Activated naive CD4-positive, alpha-beta T cell treated with anti-CD3 and anti-CD28 coated beads for 36 hours (primary cell): ENCODE results near the gene CDCP1. TPM values are rescaled to one million over a fixed set of nuclear protein-coding genes. Genes with fewer than 3 reads are reported as not detected.
"Not testable (repeated sequence)": the region's sequence is repeated elsewhere in the genome, so short reads cannot be mapped to it uniquely, and the experiment has no call there.

ENCODE experiments used
- CTCF ChIA-PET: fragments of 350-600 bp; sonication (Branson Sonifier 250); formaldehyde crosslinking; loops from one replicate; lab custom pipeline; 2021; ENCODE audit warnings: antibody characterized with exemption; lab: Charles Lee
- DNase-seq: peaks from one replicate; pipeline ENCODE4 v3.0.0-alpha.2; 2020
- H3K27ac Mint-ChIP-seq: one replicate; pipeline ENCODE4 v1.8.0; 2021; ENCODE audit warnings: mild to moderate bottlenecking, mixed read lengths
- H3K27me3 Mint-ChIP-seq: one replicate; pipeline ENCODE4 v1.8.0; 2021; ENCODE audit warnings: low read depth, mixed read lengths
- H3K36me3 Mint-ChIP-seq: one replicate; pipeline ENCODE4 v1.8.0; 2021; ENCODE audit warnings: low read depth, mixed read lengths
- H3K4me1 Mint-ChIP-seq: one replicate; pipeline ENCODE4 v1.8.0; 2021; ENCODE audit warnings: low read depth, mixed read lengths
- H3K4me3 Mint-ChIP-seq: one replicate; pipeline ENCODE4 v1.8.0; 2021; ENCODE audit warnings: mild to moderate bottlenecking, moderate library complexity, mixed read lengths
- H3K9me3 Mint-ChIP-seq: one replicate; pipeline ENCODE4 v1.8.0; 2021; ENCODE audit warnings: mixed read lengths
- intact Hi-C: fragments of 100-400 bp; cut with micrococcal nuclease; formaldehyde crosslinking; loops from one replicate; pipeline ENCODE4 v1.15.1; 2023
- total RNA-seq, 2 experiments: library from RNA; stranded (reverse); gene quantifications; one replicate each; pipeline ENCODE4 v1.2.3, GENCODE V29; 2021

CDCP1 gene
- total RNA-seq, 2 experiments from 2014 or later = 0.41 to 0.59 TPM

GRCh38 chr3:45064512-45065372 is 81.4 kb downstream of the CDCP1 start:
- peak overlapping the region; percentile 48 for H3K27ac Mint-ChIP-seq

GRCh38 chr3:45062697-45063070 is 83.5 kb downstream of the CDCP1 start:
- Mint-ChIP-seq H3K27ac (no peak overlapping the region), H3K9me3 (no peaks in the 10 kb centered on the region), H3K4me1 (peaks cover 24% of the 10 kb centered on the region), H3K27me3 (no peaks in the 10 kb centered on the region), H3K4me3 (no peak overlapping the region), H3K36me3 (no peaks in the 10 kb centered on the region)
- DNase-seq = no peak
- CTCF ChIA-PET = no interaction called here
- intact Hi-C loops = no loop called here

More at GRCh38 chr3:45064512-45065372, 81.4 kb downstream of the CDCP1 start:
- peaks cover 22% of the 10 kb centered on the region for H3K4me1 Mint-ChIP-seq
- H3K27me3 Mint-ChIP-seq = no peaks in the 10 kb centered on the region
- CTCF ChIA-PET = no interaction called here
- DNase-seq = peak; percentile 69
- no peaks in the 10 kb centered on the region for H3K36me3 Mint-ChIP-seq
- no peaks in the 10 kb centered on the region for H3K9me3 Mint-ChIP-seq
- peak overlapping the region; percentile 14 for H3K4me3 Mint-ChIP-seq
- intact Hi-C loops = loop anchor here (2.0 kb wide), 1 partner anchor 102 kb away; no protein-coding TSS in a partner anchor

- Mint-ChIP-seq H3K9me3 (no peaks in the 10 kb centered on the region), H3K27me3 (no peaks in the 10 kb centered on the region), H3K36me3 (no peaks in the 10 kb centered on the region), H3K4me1 (peaks cover 14% of the 10 kb centered on the region), H3K4me3 (no peak overlapping the region), H3K27ac (no peak overlapping the region)
- intact Hi-C loops = no loop called here
- CTCF ChIA-PET = interaction anchor here (0.8 kb wide), 1 partner anchor 19 kb away, joined by 3 read pairs; no protein-coding TSS in a partner anchor
- DNase-seq = no peak
Observed at GRCh38 chr3:45060165-45060892, 85.8 kb downstream of the CDCP1 start.

- CTCF ChIA-PET = no interaction called here
- no peaks in the 10 kb centered on the region for H3K27me3 Mint-ChIP-seq
- intact Hi-C loops = no loop called here
- no peaks in the 10 kb centered on the region for H3K36me3 Mint-ChIP-seq
- no peaks in the 10 kb centered on the region for H3K9me3 Mint-ChIP-seq
- H3K27ac Mint-ChIP-seq = no peak overlapping the region
- no peak for DNase-seq
- H3K4me3 Mint-ChIP-seq = no peak overlapping the region
- peaks cover 6% of the 10 kb centered on the region for H3K4me1 Mint-ChIP-seq
Observed at GRCh38 chr3:45059132-45059531, 87.0 kb downstream of the CDCP1 start.

- Mint-ChIP-seq H3K27ac (no peak overlapping the region), H3K27me3 (no peaks in the 10 kb centered on the region), H3K36me3 (no peaks in the 10 kb centered on the region), H3K4me1 (peaks cover 11% of the 10 kb centered on the region), H3K9me3 (no peaks in the 10 kb centered on the region), H3K4me3 (no peak overlapping the region)
- intact Hi-C loops = no loop called here
- peak; percentile 39 for DNase-seq
- CTCF ChIA-PET = interaction anchor here (0.7 to 5.6 kb wide), 2 partner anchors 17 to 943 kb away, joined by 3 to 49 read pairs; no protein-coding TSS in a partner anchor
Observed at GRCh38 chr3:45057557-45057956, 88.6 kb downstream of the CDCP1 start.

GRCh38 chr3:45056608-45057301 is 89.4 kb downstream of the CDCP1 start:
- CTCF ChIA-PET = interaction anchor here (0.7 to 5.6 kb wide), 5 partner anchors 16 to 942 kb away, joined by 3 to 49 read pairs (median 4); no protein-coding TSS in a partner anchor
- intact Hi-C loops = no loop called here
- Mint-ChIP-seq H3K27me3 (no peaks in the 10 kb centered on the region), H3K9me3 (no peaks in the 10 kb centered on the region), H3K27ac (no peak overlapping the region), H3K4me1 (peaks cover 11% of the 10 kb centered on the region), H3K36me3 (no peaks in the 10 kb centered on the region), H3K4me3 (no peak overlapping the region)
- DNase-seq = no peak

GRCh38 chr3:45055411-45056143 is 90.6 kb downstream of the CDCP1 start:
- DNase-seq = peak; percentile 38
- H3K4me1 Mint-ChIP-seq = peaks cover 11% of the 10 kb centered on the region
- no peaks in the 10 kb centered on the region for H3K27me3 Mint-ChIP-seq
- no peaks in the 10 kb centered on the region for H3K36me3 Mint-ChIP-seq
- intact Hi-C loops = loop anchor here (2.0 kb wide), 1 partner anchor 19 kb away; no protein-coding TSS in a partner anchor
- H3K27ac Mint-ChIP-seq = no peak overlapping the region
- no peaks in the 10 kb centered on the region for H3K9me3 Mint-ChIP-seq
- CTCF ChIA-PET = interaction anchor here (0.7 to 5.6 kb wide), 4 partner anchors 15 to 155 kb away, joined by 3 to 49 read pairs (median 6); no protein-coding TSS in a partner anchor
- no peak overlapping the region for H3K4me3 Mint-ChIP-seq

GRCh38 chr3:45055032-45055410 is 91.2 kb downstream of the CDCP1 start:
- Mint-ChIP-seq H3K9me3 (no peaks in the 10 kb centered on the region), H3K27me3 (peaks cover under 1% of the 10 kb centered on the region), H3K4me3 (no peak overlapping the region), H3K36me3 (no peaks in the 10 kb centered on the region), H3K27ac (no peak overlapping the region), H3K4me1 (peaks cover 11% of the 10 kb centered on the region)
- intact Hi-C loops = loop anchor here (2.0 kb wide), 1 partner anchor 18 kb away; no protein-coding TSS in a partner anchor
- no peak for DNase-seq
- CTCF ChIA-PET = interaction anchor here (0.7 to 5.6 kb wide), 3 partner anchors 14 to 155 kb away, joined by 3 to 49 read pairs (median 8); no protein-coding TSS in a partner anchor

GRCh38 chr3:45054196-45054857 is 91.9 kb downstream of the CDCP1 start:
- H3K4me3 Mint-ChIP-seq = no peak overlapping the region
- DNase-seq = peak; percentile 34
- no peak overlapping the region for H3K27ac Mint-ChIP-seq
- H3K9me3 Mint-ChIP-seq = no peaks in the 10 kb centered on the region
- H3K27me3 Mint-ChIP-seq = peaks cover 2% of the 10 kb centered on the region
- CTCF ChIA-PET = interaction anchor here (5.6 kb wide), 1 partner anchor 14 kb away, joined by 49 read pairs; no protein-coding TSS in a partner anchor
- H3K4me1 Mint-ChIP-seq = peaks cover 11% of the 10 kb centered on the region
- H3K36me3 Mint-ChIP-seq = no peaks in the 10 kb centered on the region
- intact Hi-C loops = loop anchor here (2.0 kb wide), 1 partner anchor 18 kb away; no protein-coding TSS in a partner anchor

- not testable (repeated sequence) for H3K27me3 Mint-ChIP-seq, H3K4me3 Mint-ChIP-seq, H3K9me3 Mint-ChIP-seq, H3K36me3 Mint-ChIP-seq, H3K27ac Mint-ChIP-seq, DNase-seq
- peaks cover 11% of the 10 kb centered on the region for H3K4me1 Mint-ChIP-seq
- intact Hi-C loops = loop anchor here (2.0 kb wide), 1 partner anchor 17 kb away; no protein-coding TSS in a partner anchor
- CTCF ChIA-PET = interaction anchor here (5.6 kb wide), 1 partner anchor 13 kb away, joined by 49 read pairs; no protein-coding TSS in a partner anchor
Observed at GRCh38 chr3:45053805-45054195, 92.4 kb downstream of the CDCP1 start.

- no peak for DNase-seq
- Mint-ChIP-seq H3K4me3 (no peak overlapping the region), H3K4me1 (peaks cover 8% of the 10 kb centered on the region), H3K27ac (no peak overlapping the region), H3K27me3 (peaks cover 6% of the 10 kb centered on the region), H3K36me3 (no peaks in the 10 kb centered on the region), H3K9me3 (no peaks in the 10 kb centered on the region)
- CTCF ChIA-PET = interaction anchor here (0.6 kb wide), 1 partner anchor 609 kb away, joined by 3 read pairs; no protein-coding TSS in a partner anchor
- intact Hi-C loops = no loop called here
Observed at GRCh38 chr3:45051685-45052084, 94.5 kb downstream of the CDCP1 start.
